IMR-90 (cell line): ENCODE measurements around the gene CCNA2. TPM values are rescaled to one million over a fixed set of nuclear protein-coding genes. Genes with fewer than 3 reads are reported as not detected.

Experiments
- ATAC-seq: fragments of 200-7000 bp; cut with Tn5 transposase; 2 replicates; pipeline ENCODE4 v1.9.1; 2020; ENCODE audit warnings: low read depth, mild to moderate bottlenecking, moderate library complexity
- BruUV-seq: library from RNA; stranded (reverse); fragments of 400-500 nt; replicated peaks from 2 replicates; lab custom pipeline; 2021; lab: Mats Ljungman, UMichigan
- CTCF ChIA-PET: fragments of 300-600 bp; formaldehyde crosslinking; extraction: SDS; loops from one replicate; lab custom pipeline; 2021; ENCODE audit warnings: antibody characterized with exemption; lab: Yijun Ruan, JAX
- POLR2A ChIA-PET: fragments of 300-600 bp; sonication (Branson Sonifier 250); formaldehyde crosslinking; loops from one replicate; lab custom pipeline; 2022; ENCODE audit warnings: antibody characterized with exemption; ENCODE audit not compliant: unreplicated experiment; lab: Charles Lee
- DNase-seq: peaks from one replicate; pipeline ENCODE4 v3.0.0; 2013
- H2AFZ ChIP-seq: replicated peaks from 2 replicates; pipeline ENCODE3; 2013; ENCODE audit warnings: low read length, mild to moderate bottlenecking; ENCODE audit not compliant: poor library complexity
- H2AK5ac ChIP-seq: 2 replicates; pipeline ENCODE4 v1.6.1; 2013; ENCODE audit warnings: low read depth, low read length, inconsistent platforms
- H2AK9ac ChIP-seq: replicated peaks from 2 replicates; pipeline ENCODE3; 2013; ENCODE audit warnings: mild to moderate bottlenecking, low read depth, low read length, moderate library complexity; ENCODE audit not compliant: poor library complexity
- H2BK120ac ChIP-seq: 2 replicates; pipeline ENCODE4 v1.6.1; 2013; ENCODE audit warnings: low read depth, low read length, inconsistent platforms
- H2BK15ac ChIP-seq: 3 replicates; pipeline ENCODE4 v1.6.1; 2013; ENCODE audit warnings: low read depth, low read length, inconsistent platforms
- H2BK20ac ChIP-seq: 2 replicates; pipeline ENCODE4 v1.6.1; 2013; ENCODE audit warnings: low read depth, mild to moderate bottlenecking, inconsistent platforms, low read length, moderate library complexity
- H2BK5ac ChIP-seq: 2 replicates; pipeline ENCODE4 v1.6.1; 2013; ENCODE audit warnings: mild to moderate bottlenecking, low read depth, low read length, inconsistent platforms; ENCODE audit not compliant: poor library complexity, severe bottlenecking
- H3K14ac ChIP-seq: replicated peaks from 2 replicates; pipeline ENCODE4 v1.6.1; 2013; ENCODE audit warnings: low read depth, low read length, inconsistent platforms
- H3K18ac ChIP-seq: 2 replicates; pipeline ENCODE4 v1.6.1; 2013; ENCODE audit warnings: low read depth, low read length, control low read depth
- H3K23ac ChIP-seq: 2 replicates; pipeline ENCODE4 v1.6.1; 2013; ENCODE audit warnings: low read depth, low read length, inconsistent platforms
- H3K27ac ChIP-seq: 2 replicates; pipeline ENCODE4 v1.5.1; 2013; ENCODE audit warnings: mild to moderate bottlenecking, control low read depth, low read length; ENCODE audit not compliant: insufficient read depth
- H3K27me3 ChIP-seq: 2 replicates; pipeline ENCODE4 v1.6.1; 2013; ENCODE audit warnings: low read length; ENCODE audit not compliant: control insufficient read depth, insufficient read depth
- H3K36me3 ChIP-seq: 2 replicates; pipeline ENCODE4 v1.6.1; 2013; ENCODE audit warnings: low read length, mixed read lengths; ENCODE audit not compliant: control insufficient read depth, insufficient read depth
- H3K4ac ChIP-seq: 2 replicates; pipeline ENCODE4 v1.6.1; 2013; ENCODE audit warnings: low read depth, low read length, inconsistent platforms
- H3K4me1 ChIP-seq: 2 replicates; pipeline ENCODE4 v1.6.1; 2013; ENCODE audit warnings: low read length, mixed read lengths; ENCODE audit not compliant: control insufficient read depth, insufficient read depth
- H3K4me2 ChIP-seq: 2 replicates; pipeline ENCODE4 v1.6.1; 2013; ENCODE audit warnings: low read depth, mild to moderate bottlenecking, control low read depth, low read length, moderate library complexity
- H3K4me3 ChIP-seq: 2 replicates; pipeline ENCODE4 v1.5.1; 2013; ENCODE audit warnings: low read depth, mild to moderate bottlenecking, control low read depth, low read length, moderate library complexity; ENCODE audit not compliant: insufficient read depth
- H3K56ac ChIP-seq: 2 replicates; pipeline ENCODE4 v1.6.1; 2013; ENCODE audit warnings: low read length, inconsistent platforms; ENCODE audit not compliant: insufficient read depth; ENCODE audit errors: extremely low read depth
- H3K79me1 ChIP-seq, 2 experiments: 2 replicates each; pipeline ENCODE4 v1.6.1; 2013; ENCODE audit warnings: low read length in 2 of 2, inconsistent platforms in 1 of 2, low read depth in 1 of 2
- H3K9ac ChIP-seq: 2 replicates; pipeline ENCODE4 v1.6.1; 2013; ENCODE audit warnings: low read depth, low read length, control low read depth
- H3K9me1 ChIP-seq: 2 replicates; pipeline ENCODE4 v1.6.1; 2013; ENCODE audit warnings: low read length, inconsistent platforms; ENCODE audit not compliant: insufficient read depth
- H3K9me3 ChIP-seq: 2 replicates; pipeline ENCODE4 v1.6.1; 2013; ENCODE audit warnings: low read length; ENCODE audit not compliant: control insufficient read depth, insufficient read depth
- H4K20me1 ChIP-seq: 2 replicates; pipeline ENCODE4 v1.6.1; 2013; ENCODE audit warnings: low read length, inconsistent platforms; ENCODE audit not compliant: insufficient read depth
- H4K5ac ChIP-seq: 2 replicates; pipeline ENCODE4 v1.6.1; 2013; ENCODE audit warnings: mild to moderate bottlenecking, low read depth, low read length, control low read depth
- H4K8ac ChIP-seq, 2 experiments: 2 replicates each; pipeline ENCODE4 v1.6.1; 2013; ENCODE audit warnings: low read depth in 2 of 2, low read length in 2 of 2, control low read depth in 1 of 2, inconsistent platforms in 1 of 2
- H4K91ac ChIP-seq: 2 replicates; pipeline ENCODE4 v1.6.1; 2013; ENCODE audit warnings: low read depth, low read length, inconsistent platforms; ENCODE audit not compliant: insufficient read depth
- BHLHE40 ChIP-seq: fragments of 150-350 bp; IDR thresholded peaks from 2 replicates; pipeline ENCODE4 v1.6.1; 2016; ENCODE audit warnings: mild to moderate bottlenecking, low read depth, low read length
- CEBPB ChIP-seq: IDR thresholded peaks from 2 replicates; pipeline ENCODE4 v1.6.1; 2012; ENCODE audit warnings: low read depth, low read length, improper control_type of control experiment
- CHD1 ChIP-seq: IDR thresholded peaks from 2 replicates; pipeline ENCODE4 v1.6.1; 2012; ENCODE audit warnings: low read depth, low read length, improper control_type of control experiment
- CTCF ChIP-seq: conservative IDR thresholded peaks from 2 replicates; pipeline ENCODE4 v1.5.1; 2012; ENCODE audit warnings: mild to moderate bottlenecking, low read depth, low read length, improper control_type of control experiment
- FOS ChIP-seq: fragments of 150-350 bp; IDR thresholded peaks from 2 replicates; pipeline ENCODE4 v1.6.1; 2016; ENCODE audit warnings: low read depth, low read length
- MAFK ChIP-seq: IDR thresholded peaks from 2 replicates; pipeline ENCODE4 v1.6.1; 2012; ENCODE audit warnings: low read depth, low read length, improper control_type of control experiment
- MAZ ChIP-seq: IDR thresholded peaks from 2 replicates; pipeline ENCODE4 v1.6.1; 2012; ENCODE audit warnings: low read depth, mild to moderate bottlenecking, low read length, improper control_type of control experiment, moderate library complexity, borderline replicate concordance
- MXI1 ChIP-seq: IDR thresholded peaks from 2 replicates; pipeline ENCODE4 v1.6.1; 2012; ENCODE audit warnings: low read depth, mild to moderate bottlenecking, low read length, moderate library complexity, borderline replicate concordance
- NFE2L2 ChIP-seq: fragments of 150-350 bp; IDR thresholded peaks from 2 replicates; pipeline ENCODE4 v1.6.1; 2016; ENCODE audit warnings: low read depth, mild to moderate bottlenecking, low read length
- POLR2A ChIP-seq: IDR thresholded peaks from 2 replicates; pipeline ENCODE4 v1.6.1; 2012; ENCODE audit warnings: mild to moderate bottlenecking, low read depth, low read length
- RAD21 ChIP-seq: IDR thresholded peaks from 2 replicates; pipeline ENCODE4 v1.6.1; 2012; ENCODE audit warnings: low read length, improper control_type of control experiment
- RCOR1 ChIP-seq: IDR thresholded peaks from 2 replicates; pipeline ENCODE4 v1.6.1; 2012; ENCODE audit warnings: mild to moderate bottlenecking, low read length, improper control_type of control experiment; ENCODE audit not compliant: insufficient replicate concordance
- RFX5 ChIP-seq: IDR thresholded peaks from 2 replicates; pipeline ENCODE4 v1.8.0; 2012; ENCODE audit warnings: low read depth, mild to moderate bottlenecking, low read length, moderate library complexity
- SMC3 ChIP-seq: fragments of 150-350 bp; IDR thresholded peaks from 2 replicates; pipeline ENCODE4 v1.6.1; 2016; ENCODE audit warnings: low read depth, mild to moderate bottlenecking, antibody characterized with exemption, low read length, moderate library complexity
- USF2 ChIP-seq: fragments of 150-350 bp; IDR thresholded peaks from 2 replicates; pipeline ENCODE4 v1.6.1; 2017; ENCODE audit warnings: mild to moderate bottlenecking, antibody characterized with exemption, low read length, low read depth
- WGBS, 2 experiments: methylation state at CpG; one replicate each; pipeline versions ENCODE4 v1.1.5 to v1.1.7; 2013; ENCODE audit warnings: missing lambda C conversion rate in 2 of 2; ENCODE audit not compliant: insufficient read length in 1 of 2; ENCODE audit errors: extremely low coverage in 2 of 2; 5-methylcytosine and 5-hydroxymethylcytosine counted together
- dilution Hi-C: fragments of 300-500 bp; cut with HindIII; formaldehyde crosslinking; loops from one replicate; pipeline ENCODE4 v1.14.3; 2018; ENCODE audit warnings: low sequenced_read_pairs; ENCODE audit not compliant: unreplicated experiment
- in situ Hi-C: fragments of 300-500 bp; cut with MboI; formaldehyde crosslinking; loops from 3 replicates; pipeline ENCODE4 v1.14.3; 2019; ENCODE audit warnings: low sequenced_read_pairs, inconsistent platforms, mixed read lengths
- intact Hi-C: fragments of 100-400 bp; cut with micrococcal nuclease; formaldehyde crosslinking; loops from 2 replicates; pipeline ENCODE4 v1.10.0; 2022
- polyA plus RNA-seq, 3 experiments: library from polyadenylated mRNA; depleted of rRNA; stranded (reverse); fragments of >200 nt; gene quantifications; 2 replicates each; pipeline ENCODE4 v1.2.3, GENCODE V29; 2012; ENCODE audit warnings: low replicate concordance in 1 of 3
- total RNA-seq: library from RNA; depleted of rRNA; stranded (reverse); fragments of >200 nt; gene quantifications from 2 replicates; pipeline ENCODE4 v1.2.3, GENCODE V29; 2012
- TF ChIP-seq, protein P1 (sequence below): fragments of 150-350 bp; IDR thresholded peaks from 2 replicates; pipeline ENCODE4 v1.6.1; 2016; ENCODE audit warnings: low read depth, mild to moderate bottlenecking, low read length, moderate library complexity, borderline replicate concordance

Gene CCNA2
- total and polyA plus RNA-seq, 2 of the 4 experiments (the other 2 are of a cell fraction) = 22.8 to 54.3 TPM

GRCh38 chr4:121769341-121769740 lies 54.3 kb downstream of the CCNA2 start:
- Histone ChIP-seq H3K27me3 (no peaks in the 10 kb centered on the region), H3K18ac (no peak overlapping the region), H3K4me3 (no peak overlapping the region), H3K14ac (no peak overlapping the region), H3K9me1 (no peaks in the 10 kb centered on the region), H2BK120ac (no peak overlapping the region), H2BK20ac (no peak overlapping the region), H3K23ac (no peak overlapping the region), H4K5ac (no peak overlapping the region), H4K91ac (no peak overlapping the region), H3K56ac (no peak overlapping the region), H3K36me3 (no peaks in the 10 kb centered on the region), H2BK5ac (no peak overlapping the region), H3K27ac (no peak overlapping the region), H2AFZ (no peak overlapping the region), H3K4me1 (peaks cover 8% of the 10 kb centered on the region), H3K79me1 (no peaks in the 10 kb centered on the region; a peak in 1 of 4 replicates), H3K4ac (no peak overlapping the region), H4K8ac (no peak overlapping the region), H2AK5ac (no peak overlapping the region), H3K9me3 (no peaks in the 10 kb centered on the region), H2AK9ac (no peak overlapping the region), H2BK15ac (no peak overlapping the region), H3K9ac (no peak overlapping the region), H3K4me2 (no peak overlapping the region), H4K20me1 (no peaks in the 10 kb centered on the region)
- dilution Hi-C loops = no loop called here
- DNase-seq (no peak), ATAC-seq (no peak)
- in situ Hi-C loops = no loop called here
- no CpG with 5 or more reads among the region's 2 CpGs for WGBS, 2 experiments
- TF ChIP-seq MAZ (no peak), MAFK (no peak), NFE2L2 (no peak), MXI1 (no peak), RAD21 (no peak), FOS (no peak), RFX5 (no peak), RCOR1 (no peak), SMC3 (no peak), CHD1 (no peak), CEBPB (no peak), POLR2A (no peak), CTCF (no peak), BHLHE40 (no peak), USF2 (no peak)
- TF ChIP-seq, protein P1, sequence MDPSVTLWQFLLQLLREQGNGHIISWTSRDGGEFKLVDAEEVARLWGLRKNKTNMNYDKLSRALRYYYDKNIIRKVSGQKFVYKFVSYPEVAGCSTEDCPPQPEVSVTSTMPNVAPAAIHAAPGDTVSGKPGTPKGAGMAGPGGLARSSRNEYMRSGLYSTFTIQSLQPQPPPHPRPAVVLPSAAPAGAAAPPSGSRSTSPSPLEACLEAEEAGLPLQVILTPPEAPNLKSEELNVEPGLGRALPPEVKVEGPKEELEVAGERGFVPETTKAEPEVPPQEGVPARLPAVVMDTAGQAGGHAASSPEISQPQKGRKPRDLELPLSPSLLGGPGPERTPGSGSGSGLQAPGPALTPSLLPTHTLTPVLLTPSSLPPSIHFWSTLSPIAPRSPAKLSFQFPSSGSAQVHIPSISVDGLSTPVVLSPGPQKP = no peak
- intact Hi-C loops = loop anchor here (5.0 kb wide), 1 partner anchor 48 kb away; no protein-coding TSS in a partner anchor
- no TSS peak for BruUV-seq
- CTCF ChIA-PET = no interaction called here
- POLR2A ChIA-PET = no interaction called here
